ENCODE results near the gene TBPL1.

DNA sequence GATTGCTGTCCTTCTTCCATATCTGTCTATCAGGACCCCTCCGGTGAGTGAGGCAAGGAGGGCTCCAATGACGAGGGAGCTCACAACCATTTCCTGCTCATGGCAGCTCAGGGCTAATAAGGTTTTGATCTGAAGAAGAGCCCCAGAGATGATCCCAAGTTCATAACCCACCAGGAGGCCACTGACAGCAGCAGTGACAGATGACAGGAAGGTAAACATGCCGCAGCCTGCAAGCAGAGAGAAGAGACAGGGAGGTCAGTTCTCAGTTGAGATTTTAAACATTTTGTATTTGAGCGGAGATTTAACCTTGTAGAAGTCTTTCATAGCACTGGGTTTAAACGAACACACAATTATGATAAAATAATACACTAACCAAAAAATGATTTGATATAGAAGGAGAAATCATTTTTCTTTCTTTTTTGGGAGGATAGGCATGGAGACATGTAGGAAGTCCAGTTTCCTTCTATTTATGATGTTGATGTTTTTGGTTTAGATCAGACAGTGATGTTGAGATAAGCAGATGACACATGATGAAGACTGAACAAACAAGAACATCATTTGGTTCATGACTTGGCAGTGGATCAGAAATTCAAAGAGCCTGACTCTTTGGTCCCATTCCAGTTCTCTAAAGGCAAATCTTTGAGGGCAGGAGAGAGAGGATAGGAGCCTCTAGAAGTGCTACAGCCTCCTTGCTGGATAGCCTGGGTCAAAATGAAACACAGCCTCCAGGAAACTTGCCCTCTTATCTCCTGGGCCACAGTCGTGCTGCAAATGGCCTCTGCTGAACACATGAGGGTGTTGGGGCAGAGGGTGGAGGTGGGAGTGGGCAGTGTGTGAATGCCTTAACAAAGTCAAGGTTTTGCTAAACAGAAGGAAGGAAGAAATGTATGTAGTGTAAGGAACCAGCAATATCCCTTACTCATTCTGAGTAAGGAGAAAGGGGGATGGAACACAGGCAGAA is 76.8 kb downstream of the TBPL1 start:
- TF ChIP-seq, protein P1, sequence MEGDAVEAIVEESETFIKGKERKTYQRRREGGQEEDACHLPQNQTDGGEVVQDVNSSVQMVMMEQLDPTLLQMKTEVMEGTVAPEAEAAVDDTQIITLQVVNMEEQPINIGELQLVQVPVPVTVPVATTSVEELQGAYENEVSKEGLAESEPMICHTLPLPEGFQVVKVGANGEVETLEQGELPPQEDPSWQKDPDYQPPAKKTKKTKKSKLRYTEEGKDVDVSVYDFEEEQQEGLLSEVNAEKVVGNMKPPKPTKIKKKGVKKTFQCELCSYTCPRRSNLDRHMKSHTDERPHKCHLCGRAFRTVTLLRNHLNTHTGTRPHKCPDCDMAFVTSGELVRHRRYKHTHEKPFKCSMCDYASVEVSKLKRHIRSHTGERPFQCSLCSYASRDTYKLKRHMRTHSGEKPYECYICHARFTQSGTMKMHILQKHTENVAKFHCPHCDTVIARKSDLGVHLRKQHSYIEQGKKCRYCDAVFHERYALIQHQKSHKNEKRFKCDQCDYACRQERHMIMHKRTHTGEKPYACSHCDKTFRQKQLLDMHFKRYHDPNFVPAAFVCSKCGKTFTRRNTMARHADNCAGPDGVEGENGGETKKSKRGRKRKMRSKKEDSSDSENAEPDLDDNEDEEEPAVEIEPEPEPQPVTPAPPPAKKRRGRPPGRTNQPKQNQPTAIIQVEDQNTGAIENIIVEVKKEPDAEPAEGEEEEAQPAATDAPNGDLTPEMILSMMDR (IDR thresholded peaks at IDR 0.05): no peak
- TF ChIP-seq POLR2A (IDR thresholded peaks at IDR 0.05): no peak
